ENCODE results near the gene TANGO6. TPM values are rescaled to one million over a fixed set of nuclear protein-coding genes. Genes with fewer than 3 reads are reported as not detected.

The TANGO6 gene
- total and polyA plus RNA-seq, 2 of the 8 experiments (the other 6 are each of a cell fraction or from before 2014, with no cell fraction given): 5.0 to 19.5 TPM

DNA sequence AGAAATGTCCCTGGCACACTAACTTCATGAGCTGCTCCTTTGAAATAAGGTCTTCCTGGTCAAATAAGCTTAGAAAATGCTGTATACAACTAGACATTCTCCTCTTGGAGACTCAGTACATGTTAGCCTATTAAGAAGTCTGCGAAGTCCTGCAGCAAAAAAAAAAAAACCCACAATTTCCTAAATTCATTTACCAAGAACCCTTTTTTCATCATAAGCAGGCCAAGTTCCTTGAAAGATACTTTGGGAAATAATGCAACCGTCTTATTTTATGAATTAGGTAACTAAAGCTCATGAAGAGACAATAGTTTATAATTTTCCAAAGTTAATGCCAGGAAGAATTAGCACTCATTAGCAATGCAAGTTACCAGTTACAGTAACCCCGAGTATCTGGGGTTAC, 213.1 kb downstream of the TANGO6 start (continued):
- TF ChIP-seq CHD7 (IDR thresholded peaks at IDR 0.05; ENCODE audit: insufficient replicate concordance, low read length) (no peak), EZH2 (IDR thresholded peaks at IDR 0.05; ENCODE audit: low read depth, low read length, severe bottlenecking) (no peak), SIN3A (conservative IDR thresholded peaks at IDR 0.05 in 1 of 2, IDR thresholded peaks at IDR 0.05 in 1 of 2; ENCODE audit: low read depth in 1 of 2, low read length in 2 of 2) (no peak), POU5F1 (IDR thresholded peaks at IDR 0.05; ENCODE audit: low read depth, low read length) (no peak), CTCF (IDR thresholded peaks at IDR 0.05; ENCODE audit: control extremely low read depth in 1 of 3, insufficient read depth in 1 of 3, low read depth in 1 of 3, low read length in 3 of 3) (no peak), YY1 (IDR thresholded peaks at IDR 0.05; ENCODE audit: low read depth, low read length) (no peak)
